Fibroblast of pulmonary artery (primary cell): ENCODE data around the gene TEX35.

Experiments
- DNase-seq: peaks from one replicate; pipeline ENCODE4 v3.0.0-alpha.2; 2010; ENCODE audit warnings: low read depth
- H3K4me3 ChIP-seq: replicated peaks from 2 replicates; pipeline ENCODE4 v1.5.1; 2011; ENCODE audit warnings: low read depth, mild to moderate bottlenecking, control low read depth, low read length, moderate library complexity
- CTCF ChIP-seq: IDR thresholded peaks from 2 replicates; pipeline ENCODE4 v1.5.1; 2011; ENCODE audit warnings: mild to moderate bottlenecking, control low read depth, low read length, inconsistent platforms; ENCODE audit errors: missing control alignments

TEX35 gene

GRCh38 chr1:178487070-178487615 lies 25.8 kb upstream of the TEX35 start:
- DNase-seq, result no peak
- peak overlapping the region; percentile 7 for H3K4me3 ChIP-seq
- TF ChIP-seq CTCF, result no peak

GRCh38 chr1:178488393-178488792 lies 24.5 kb upstream of the TEX35 start:
- H3K4me3 ChIP-seq, result no peak overlapping the region
- DNase-seq, result no peak
- TF ChIP-seq CTCF, result no peak

- no peak for DNase-seq
- no peak for TF ChIP-seq CTCF
- H3K4me3 ChIP-seq, result no peak overlapping the region
These were observed 23.5 kb upstream of the TEX35 start for GRCh38 chr1:178489399-178489798.

- no peak for TF ChIP-seq CTCF
- no peak overlapping the region for H3K4me3 ChIP-seq
- no peak for DNase-seq
These were observed 22.8 kb upstream of the TEX35 start for GRCh38 chr1:178490136-178490535.

- H3K4me3 ChIP-seq, result no peak overlapping the region
- no peak for DNase-seq
- no peak for TF ChIP-seq CTCF
These were observed 21.9 kb upstream of the TEX35 start for GRCh38 chr1:178490967-178491366.

GRCh38 chr1:178491721-178492120 lies 21.2 kb upstream of the TEX35 start:
- no peak for TF ChIP-seq CTCF
- no peak overlapping the region for H3K4me3 ChIP-seq
- no peak for DNase-seq

- H3K4me3 ChIP-seq, result no peak overlapping the region
- no peak for TF ChIP-seq CTCF
- DNase-seq, result no peak
These were observed 20.6 kb upstream of the TEX35 start for GRCh38 chr1:178492341-178492740.
